Subcutaneous adipose tissue (tissue), 4 donors: ENCODE results near the gene ZNF416. TPM values are rescaled to one million over a fixed set of nuclear protein-coding genes. Genes with fewer than 3 reads are reported as not detected.

ENCODE experiments used
- CTCF ChIP-seq: fragments of 450-650 bp; IDR thresholded peaks from one replicate; pipeline ENCODE4 v1.5.1; 2016; ENCODE audit warnings: low read depth, mild to moderate bottlenecking, control low read depth, antibody characterized with exemption, moderate library complexity
- total RNA-seq, 4 donors: library from RNA; depleted of rRNA; stranded (reverse); fragments of >200 nt; gene quantifications; one replicate each; pipeline ENCODE4 v1.1.0, GENCODE V29; 2016

ZNF416 gene
- total RNA-seq, 4 donors from 2014 or later, result 2.9 to 4.7 (median 3.4) TPM

- TF ChIP-seq CTCF, result no peak
Measured at GRCh38 chr19:57599761-57600383, 21.2 kb upstream of the ZNF416 start, which contains the start of gene ZNF530. Gene ZNF530 (plus strand): TSS chr19:57599885. CDS start chr19:57604346, 4,461 bp downstream.

- TF ChIP-seq CTCF, result no peak
Measured at GRCh38 chr19:57599377-57599760, 20.7 kb upstream of the ZNF416 start.

- TF ChIP-seq CTCF, result no peak
Measured at GRCh38 chr19:57587529-57587928, 8.8 kb upstream of the ZNF416 start.

GRCh38 chr19:57583521-57584416 is 5.1 kb upstream of the ZNF416 start, which contains the start of gene ZIK1:
Gene ZIK1 (plus strand): TSS chr19:57584145. CDS start chr19:57584357, 212 bp downstream.
- TF ChIP-seq CTCF, result no peak

- TF ChIP-seq CTCF, result no peak
Measured at GRCh38 chr19:57583104-57583520, 4.4 kb upstream of the ZNF416 start.

GRCh38 chr19:57576661-57577060 is 2.0 kb downstream of the ZNF416 start:
- no peak for TF ChIP-seq CTCF

GRCh38 chr19:57572415-57572947 is 6.2 kb downstream of the ZNF416 start:
- TF ChIP-seq CTCF, result no peak
